GM19397 (cell line): ENCODE measurements around the gene COL8A1.
"Not testable (repeated sequence)": the region's sequence is repeated elsewhere in the genome, so short reads cannot be mapped to it uniquely, and the experiment has no call there.

ENCODE experiments used
- ATAC-seq: cut with Tn5 transposase; IDR thresholded peaks from one replicate; pipeline ENCODE4 v1.9.1; 2021; ENCODE audit warnings: mild to moderate bottlenecking, moderate library complexity; ENCODE audit not compliant: unreplicated experiment

Gene COL8A1

DNA sequence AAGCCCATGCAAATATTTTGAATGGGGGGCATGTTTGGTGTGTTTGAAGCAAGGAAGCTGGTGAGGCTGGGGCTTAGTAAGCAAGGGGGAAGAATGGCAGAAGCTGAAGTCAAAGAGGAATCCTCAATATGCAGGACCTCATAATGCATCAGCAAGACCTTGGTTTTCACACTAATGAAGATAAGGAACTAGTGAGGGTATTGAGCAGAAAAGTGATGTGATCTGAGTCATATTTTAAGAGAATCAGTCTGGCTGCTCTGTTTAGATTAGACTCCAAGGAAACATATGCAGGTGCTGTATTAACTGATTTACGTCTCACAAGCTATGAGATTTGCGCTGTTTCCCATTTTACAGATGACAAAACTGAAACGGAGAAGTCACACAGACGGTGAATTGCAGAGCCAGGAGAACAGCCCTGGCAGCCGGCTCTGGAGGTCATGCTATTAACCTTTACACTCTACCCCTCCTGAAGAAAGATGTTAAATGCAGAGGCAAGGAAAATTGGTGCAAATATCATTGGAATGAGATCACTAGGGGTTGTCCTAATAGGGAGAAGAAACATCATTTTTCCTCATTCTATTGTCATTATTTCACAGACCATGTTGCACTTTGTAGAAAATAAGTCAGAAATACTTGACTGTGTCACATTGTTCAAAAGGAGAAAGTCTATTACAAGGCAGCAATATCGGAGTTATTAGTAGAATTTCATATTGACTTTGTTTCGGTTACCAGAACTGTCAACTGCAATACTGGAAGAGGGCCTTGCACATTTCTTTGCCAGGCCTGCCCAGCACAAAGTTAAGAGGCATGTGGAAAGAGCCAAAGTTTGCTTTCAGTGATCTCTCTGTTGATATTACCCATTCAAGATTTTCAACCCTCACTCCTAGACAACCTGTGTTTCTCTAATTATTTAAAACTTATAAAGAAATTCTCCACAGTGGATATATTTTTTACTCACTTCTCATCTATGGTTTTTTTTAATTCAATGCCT is 64.9 kb downstream of the COL8A1 start:
- no peak for ATAC-seq

DNA sequence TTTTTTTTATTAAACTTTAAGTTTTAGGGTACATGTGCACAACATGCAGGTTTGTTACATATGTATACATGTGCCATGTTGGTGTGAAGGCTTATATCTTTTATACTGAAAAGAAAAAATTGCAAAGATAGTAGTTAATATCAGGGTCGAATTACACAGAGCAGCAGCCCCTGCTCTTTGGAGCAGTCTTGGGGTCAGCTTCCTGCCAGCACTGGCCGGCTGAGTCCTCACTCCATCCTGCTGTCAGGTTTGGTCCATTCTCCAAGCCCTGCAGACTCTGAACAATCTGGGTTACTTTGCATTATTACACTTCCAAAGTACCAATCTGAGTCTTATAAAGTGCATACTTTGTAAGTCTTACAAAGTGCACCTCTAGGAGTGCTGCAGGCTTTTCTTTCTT is 66.0 kb downstream of the COL8A1 start:
- ATAC-seq: no peak

DNA sequence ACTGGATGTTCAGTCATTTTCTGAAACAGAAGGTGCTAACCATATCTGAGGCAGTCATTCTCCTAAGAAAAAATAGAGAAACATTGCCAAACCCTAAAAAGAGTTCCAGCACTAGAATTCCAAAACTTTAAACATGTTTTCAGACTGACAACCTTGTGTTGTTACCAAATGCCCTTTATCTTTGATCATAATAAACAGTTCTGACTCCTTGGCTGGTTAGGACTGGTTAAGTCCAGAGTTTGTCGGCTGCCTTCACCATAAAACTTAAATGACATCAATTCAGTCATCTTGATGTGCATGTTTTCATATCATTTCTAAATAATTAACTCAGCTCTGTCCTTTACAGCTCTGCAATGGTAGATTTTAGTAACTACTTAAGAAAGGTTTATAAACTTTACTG is 68.0 kb downstream of the COL8A1 start:
- ATAC-seq: no peak

DNA sequence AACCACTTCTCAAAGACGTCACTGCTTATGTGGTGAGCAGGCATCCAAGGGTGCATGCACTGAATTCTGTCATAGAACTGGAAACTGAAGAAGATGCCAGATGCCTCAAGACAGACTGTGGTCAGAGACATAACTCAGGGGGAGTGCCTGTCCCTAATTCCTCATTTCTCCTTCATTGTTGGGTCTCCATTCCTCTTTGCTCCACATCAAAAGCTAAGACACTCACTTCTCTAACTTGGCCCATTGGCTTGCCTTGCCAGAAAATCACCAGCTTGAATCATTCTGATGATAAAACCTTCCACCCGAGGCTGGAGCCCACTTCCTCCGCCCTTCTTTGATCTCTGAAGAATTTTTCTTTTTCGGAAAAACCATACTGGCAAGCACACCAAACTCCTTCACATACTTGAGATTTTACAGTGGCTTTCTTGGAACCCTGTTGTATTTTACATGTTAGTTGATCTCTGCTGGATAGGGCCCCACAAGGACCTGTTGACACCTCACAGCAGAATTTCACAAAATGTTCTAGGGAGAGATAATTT is 69.9 kb downstream of the COL8A1 start:
- ATAC-seq: no peak

GRCh38 chr3:99709686-99710085 is 71.3 kb downstream of the COL8A1 start:
- no peak for ATAC-seq

DNA sequence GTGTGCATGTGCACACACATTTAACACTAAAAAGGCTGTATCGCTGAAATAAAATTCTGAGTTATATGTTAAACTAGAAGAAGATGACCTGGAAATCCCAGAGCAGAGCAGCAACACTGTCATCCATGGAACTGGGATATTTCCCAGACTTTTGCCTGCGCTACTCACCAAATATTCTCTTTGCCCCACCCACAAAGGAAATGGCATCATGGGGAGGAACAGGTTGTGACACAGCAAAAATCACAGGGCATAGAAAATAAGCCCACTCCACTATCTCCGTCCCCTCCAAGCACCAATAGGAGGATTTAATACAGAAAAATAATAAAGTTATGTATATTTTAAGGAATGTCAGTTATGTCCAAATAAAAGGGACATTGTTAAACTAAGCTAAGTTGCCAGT is 71.7 kb downstream of the COL8A1 start:
- ATAC-seq: no peak

DNA sequence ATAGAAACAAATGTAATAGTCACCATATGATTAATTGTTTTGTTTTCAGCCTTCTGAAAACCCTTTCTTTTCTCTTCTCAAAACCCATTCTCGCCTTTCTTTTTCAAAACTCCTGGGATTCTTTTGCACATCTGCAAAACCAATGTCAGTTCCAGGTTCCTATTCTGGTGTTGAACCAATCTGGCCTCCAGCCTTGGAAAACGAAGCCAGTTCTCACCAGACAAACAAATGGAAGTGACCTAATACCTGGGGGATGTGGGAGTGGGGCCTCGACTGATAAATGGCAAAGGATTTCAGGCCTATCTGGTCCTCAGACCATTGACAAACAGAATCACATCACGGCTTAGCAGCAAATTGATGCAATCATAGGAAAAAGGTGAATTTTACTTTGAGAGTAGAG is 73.0 kb downstream of the COL8A1 start:
- no peak for ATAC-seq

DNA sequence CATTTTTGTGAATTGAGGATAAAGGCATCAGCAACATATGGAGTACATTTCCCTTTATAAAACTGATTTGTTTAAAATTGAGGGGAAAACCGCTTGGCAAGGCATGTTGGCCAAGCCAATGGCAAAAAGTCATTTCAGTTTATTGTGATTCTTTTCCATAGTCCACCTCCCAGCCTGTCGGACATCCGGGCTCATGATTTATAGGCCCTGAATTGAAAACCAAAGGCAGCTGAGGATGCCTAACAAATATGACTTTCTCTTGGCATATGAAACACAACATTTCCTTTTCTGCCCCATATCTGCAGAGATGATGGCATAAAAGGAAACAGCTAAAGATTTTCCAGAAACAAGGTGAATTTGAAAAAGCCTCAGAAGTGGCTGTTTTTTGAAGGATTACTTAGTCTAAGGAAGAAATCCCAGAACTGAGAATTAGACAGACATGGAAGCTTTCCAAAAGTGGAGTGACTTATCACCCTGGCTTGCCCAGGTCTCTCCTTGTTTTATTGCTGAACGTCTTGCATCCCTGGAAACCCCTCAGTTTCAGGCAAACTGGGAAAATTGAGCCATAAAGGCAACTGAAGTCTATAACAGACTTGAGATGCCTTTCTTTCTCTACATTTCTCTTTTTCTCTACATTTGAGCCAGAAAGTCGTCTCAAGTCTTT is 74.0 kb downstream of the COL8A1 start:
- no peak for ATAC-seq

GRCh38 chr3:99713440-99713839 is 75.0 kb downstream of the COL8A1 start:
- ATAC-seq: no peak

DNA sequence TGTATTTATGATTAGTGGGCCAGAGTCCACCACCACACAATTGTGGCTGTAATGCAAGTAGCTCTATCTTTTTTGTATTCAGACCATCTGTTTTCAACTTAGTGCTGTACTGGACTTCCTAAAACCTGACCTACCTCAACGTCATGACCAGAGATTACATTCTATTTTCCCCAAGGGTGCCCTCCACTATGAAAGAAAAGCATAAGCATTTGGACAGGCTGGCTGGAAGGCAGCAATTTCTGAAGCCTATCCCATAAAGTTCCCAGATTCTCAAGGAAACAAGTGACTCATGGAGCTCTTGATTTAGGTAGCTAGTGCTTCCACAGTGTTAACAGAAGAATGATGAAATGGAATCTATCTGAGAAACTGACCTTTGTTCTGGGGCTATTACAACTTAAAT is 75.8 kb downstream of the COL8A1 start:
- no peak for ATAC-seq

DNA sequence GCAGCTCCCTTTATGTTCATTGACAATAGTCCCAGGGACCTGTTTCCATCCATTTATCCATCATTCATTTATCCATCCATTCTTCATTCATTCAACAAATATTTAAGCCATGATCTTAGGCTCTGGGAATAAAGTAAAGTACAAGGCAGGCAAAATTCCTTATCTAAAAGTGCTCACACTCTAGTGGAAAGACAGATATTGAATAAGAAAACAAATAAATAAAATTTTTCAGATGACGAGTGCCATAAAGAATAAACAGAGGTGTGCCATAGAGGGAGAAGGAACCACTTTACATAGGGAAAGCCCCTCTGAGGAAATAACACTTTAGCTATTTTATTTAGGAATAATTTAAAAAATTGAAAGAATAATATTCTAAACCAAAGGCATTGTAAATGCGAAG is 76.2 kb downstream of the COL8A1 start:
- no peak for ATAC-seq

GRCh38 chr3:99716463-99716995 is 78.1 kb downstream of the COL8A1 start:
- ATAC-seq: no peak

DNA sequence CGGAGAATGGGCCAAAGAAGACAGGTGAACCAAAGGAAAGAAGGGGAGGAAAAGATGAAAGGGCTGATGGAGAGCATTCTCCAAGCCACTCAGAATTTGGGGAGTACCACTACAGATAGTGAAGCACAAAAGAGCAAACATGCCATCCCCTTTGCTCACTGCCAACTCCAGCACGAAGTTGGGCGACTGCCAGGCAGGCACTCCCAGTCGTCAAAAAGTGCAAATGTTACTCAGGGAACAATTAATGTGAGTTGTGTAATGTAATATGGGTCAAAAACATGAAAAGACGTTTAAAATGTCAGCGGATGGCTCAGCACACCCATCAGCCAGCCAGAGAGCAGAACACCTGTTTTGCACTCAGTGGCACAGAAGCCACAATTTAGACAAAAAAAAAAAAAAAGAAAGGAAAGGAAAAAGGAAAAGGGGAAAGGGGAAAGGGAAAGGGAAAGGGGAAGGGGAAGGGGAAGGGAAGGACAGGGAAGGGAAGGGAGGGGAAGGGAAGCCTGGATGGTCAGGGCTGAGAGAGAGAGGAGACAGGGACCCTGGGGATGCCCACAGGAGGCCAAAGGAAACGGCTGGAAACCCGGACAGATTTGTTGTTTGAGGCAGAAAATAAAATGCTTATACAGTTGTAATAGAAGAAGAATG is 82.7 kb downstream of the COL8A1 start:
- ATAC-seq: no peak

DNA sequence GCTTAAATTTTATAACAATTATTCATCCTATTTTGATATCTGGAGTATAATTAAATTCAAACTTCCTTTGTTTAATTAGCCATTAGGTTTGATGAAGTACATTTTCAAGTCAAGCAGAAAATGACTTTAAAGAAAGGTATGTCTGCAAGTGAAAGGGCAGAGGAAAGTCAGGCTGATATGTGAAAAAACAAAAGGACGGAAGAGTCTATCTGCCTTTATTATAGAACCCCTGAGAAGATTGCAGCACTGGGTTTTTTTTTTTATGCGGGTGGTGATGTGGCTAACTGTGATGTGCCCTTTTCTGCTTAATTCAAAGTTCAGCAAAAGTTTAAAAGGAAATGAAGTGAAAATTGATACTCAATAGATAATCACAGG is 83.2 kb downstream of the COL8A1 start:
- ATAC-seq: no peak

DNA sequence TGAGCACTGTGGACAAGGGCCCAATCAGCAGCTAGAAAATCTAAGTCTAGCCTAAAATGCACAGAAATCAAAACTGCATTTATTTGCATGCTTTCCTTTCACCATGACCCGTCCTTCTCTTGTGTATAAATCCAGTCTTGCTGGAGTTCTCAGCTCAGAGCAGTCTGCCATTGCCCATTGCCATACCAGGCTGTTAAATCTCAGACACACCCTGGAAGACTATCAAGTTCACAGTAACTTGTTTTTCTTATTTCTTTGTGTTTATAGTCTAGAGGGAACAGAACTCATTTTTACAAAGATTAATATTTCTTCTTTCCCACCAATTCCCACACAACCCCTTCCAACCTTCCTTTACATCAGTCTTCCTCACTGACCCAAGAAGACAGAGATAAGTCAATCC is 85.9 kb downstream of the COL8A1 start:
- no peak for ATAC-seq

DNA sequence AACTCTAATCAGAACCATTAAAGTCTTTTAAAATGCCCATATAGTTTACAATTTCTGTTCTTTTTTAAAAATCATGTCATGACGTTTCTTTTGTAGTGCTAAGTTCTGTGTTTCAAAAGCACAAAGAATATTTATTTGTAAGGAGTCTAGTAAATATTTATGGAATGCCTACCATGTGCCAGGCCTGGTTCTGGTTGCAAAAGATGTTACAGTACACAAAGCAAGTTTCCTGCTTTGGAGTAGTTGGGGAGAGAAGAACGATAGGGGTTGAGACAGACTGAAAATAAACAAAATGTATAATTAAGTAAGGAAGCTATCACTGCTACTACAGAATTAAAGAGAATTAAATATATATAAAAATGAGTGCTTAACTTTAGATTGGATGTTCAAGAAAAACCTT is 92.5 kb downstream of the COL8A1 start:
- ATAC-seq: no peak

DNA sequence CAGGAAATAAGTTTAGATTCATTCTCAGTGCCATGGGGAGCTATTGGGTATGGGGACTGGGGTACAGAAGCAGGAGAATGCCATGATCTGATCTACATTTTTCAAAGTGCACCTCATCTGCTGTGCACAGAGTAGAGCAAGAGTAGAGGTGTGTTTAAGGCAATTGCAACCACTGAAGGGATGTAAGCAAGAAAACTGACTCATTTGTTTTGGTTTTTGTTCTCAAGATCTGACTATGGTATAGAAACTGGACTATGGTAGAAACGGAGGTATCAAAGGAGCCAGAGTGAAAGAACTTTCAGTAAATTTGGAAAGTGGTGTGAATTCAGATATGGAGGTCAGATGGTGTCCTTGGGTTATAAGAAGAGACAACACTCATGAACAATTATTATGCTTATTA is 93.1 kb downstream of the COL8A1 start:
- no peak for ATAC-seq

DNA sequence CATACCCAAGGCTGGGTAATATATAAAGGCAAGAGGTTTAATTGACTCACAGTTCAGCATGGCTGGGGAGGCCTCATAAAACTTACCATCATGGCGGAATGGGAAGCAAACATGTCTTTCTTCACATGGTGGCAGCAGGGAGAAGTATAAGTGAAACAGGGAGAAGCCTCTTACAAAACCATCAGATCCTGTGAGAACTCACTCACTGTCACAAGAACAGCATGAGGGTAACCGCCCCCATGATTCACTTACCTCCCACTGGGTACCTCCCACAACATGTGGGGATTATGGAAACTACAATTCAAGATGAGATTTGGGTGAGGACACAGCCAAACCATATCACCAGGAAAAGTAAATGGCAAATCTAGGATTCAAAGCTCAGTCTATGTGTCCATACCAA is 102.0 kb downstream of the COL8A1 start:
- not testable (repeated sequence) for ATAC-seq

GRCh38 chr3:99741588-99741987 is 103.2 kb downstream of the COL8A1 start:
- no peak for ATAC-seq

- ATAC-seq: no peak
Observed at GRCh38 chr3:99747915-99748314, 109.5 kb downstream of the COL8A1 start.

DNA sequence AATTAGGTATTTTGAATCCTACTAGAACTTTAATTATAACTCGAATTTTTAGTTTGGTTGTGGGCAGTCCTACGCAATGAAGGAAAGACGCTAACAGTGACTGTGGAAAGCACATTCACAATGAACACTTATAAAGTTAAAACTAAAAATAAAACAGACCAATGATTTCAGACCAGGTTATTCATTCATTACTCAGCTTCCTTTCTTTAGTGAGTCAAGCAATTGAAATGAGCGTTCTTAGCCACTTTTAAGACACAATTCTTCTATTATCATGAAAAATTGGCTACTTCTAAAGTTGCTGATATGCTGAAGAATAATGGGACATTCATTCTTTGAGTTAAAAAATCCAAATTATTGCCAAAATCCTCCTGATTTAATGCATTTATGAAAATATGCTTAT is 113.3 kb downstream of the COL8A1 start:
- ATAC-seq: no peak
